ENCODE results near the gene STAM.

STAM gene

DNA sequence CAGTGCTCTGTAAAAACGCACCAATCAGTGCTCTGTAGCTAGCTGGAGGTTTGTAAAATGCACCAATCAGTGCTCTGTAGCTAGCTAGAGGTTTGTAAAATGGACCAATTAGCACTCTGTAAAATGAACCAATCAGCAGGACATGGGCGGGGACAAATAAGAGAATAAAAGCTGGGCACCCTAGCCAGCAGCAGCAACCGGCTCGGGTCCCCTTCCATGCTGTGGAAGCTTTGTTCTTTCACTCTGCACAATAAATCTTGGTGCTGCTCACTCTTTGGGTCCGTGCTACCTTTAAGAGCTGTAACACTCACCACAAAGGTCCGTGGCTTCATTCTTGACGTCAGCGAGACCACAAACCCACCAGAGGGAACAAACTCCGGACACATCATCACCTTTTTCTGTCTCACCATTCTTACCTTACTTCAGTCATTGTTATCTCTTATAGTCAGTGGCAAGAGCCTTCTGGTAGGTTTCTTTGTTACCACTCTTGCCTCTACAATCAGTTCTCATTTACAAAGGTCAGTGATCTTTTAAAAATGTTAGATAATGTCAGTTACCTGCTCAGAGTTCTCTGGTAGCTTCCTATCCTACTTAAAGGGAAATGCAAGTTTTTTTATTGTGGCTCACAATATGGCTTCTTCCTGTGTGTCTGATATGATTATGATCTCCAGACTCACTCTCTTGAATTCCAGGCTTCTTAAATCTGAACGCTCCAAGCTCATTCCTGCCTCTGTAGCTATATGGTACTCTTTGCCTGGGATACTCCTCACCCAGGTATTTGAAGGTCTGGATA, 4.5 kb downstream of the STAM start:
- DNase-seq, result peak; percentile 27 to 29

GRCh38 chr10:17649052-17649451, 5.1 kb downstream of the STAM start:
- DNase-seq, result no peak

- DNase-seq, result no peak
Observed at GRCh38 chr10:17649836-17650235, 5.9 kb downstream of the STAM start.

- DNase-seq, result no peak
Observed at GRCh38 chr10:17650416-17650815, 6.5 kb downstream of the STAM start.

DNA sequence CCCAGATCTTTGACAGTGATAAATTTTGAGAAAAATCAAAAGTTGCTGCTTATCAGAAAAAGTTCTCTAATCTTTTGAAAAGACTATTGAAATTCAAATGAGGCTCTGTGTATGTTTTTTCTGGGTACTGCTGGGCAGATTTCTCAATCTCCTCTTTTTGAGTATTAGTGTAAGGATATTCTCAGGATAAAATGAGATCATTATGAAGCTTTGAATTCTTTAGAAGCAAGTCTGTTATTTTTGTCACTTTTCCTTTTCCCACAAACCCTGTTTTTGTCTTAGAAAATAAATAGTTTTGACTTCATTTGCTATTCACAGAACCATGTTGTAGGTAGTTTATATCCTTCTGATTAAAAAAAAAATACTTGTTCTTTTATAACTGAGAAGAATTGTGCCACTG, 7.9 kb downstream of the STAM start:
- no peak for DNase-seq

- no peak for DNase-seq
Observed at GRCh38 chr10:17652585-17652984, 8.6 kb downstream of the STAM start.

DNA sequence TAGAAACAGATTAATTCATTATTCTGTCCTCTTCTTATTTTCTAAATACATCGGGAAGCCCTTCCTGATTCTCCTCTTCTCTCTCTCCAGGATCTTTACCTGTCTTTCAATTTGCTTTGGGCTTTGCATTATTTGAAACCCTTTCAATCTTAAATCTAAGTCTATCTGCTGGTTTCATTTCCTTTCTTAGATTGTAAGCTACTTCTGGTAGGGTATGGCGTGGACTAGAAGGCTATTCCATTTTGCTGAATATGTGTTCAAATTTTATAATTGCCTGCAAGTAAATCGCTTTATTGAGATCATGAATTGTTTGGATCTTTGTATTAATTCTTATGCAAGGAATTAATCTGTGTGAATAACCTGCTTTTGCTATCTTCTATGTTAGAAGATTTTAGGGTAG, 11.1 kb downstream of the STAM start:
- no peak for DNase-seq

- no peak for DNase-seq
Observed at GRCh38 chr10:17655567-17656146, 11.7 kb downstream of the STAM start.

DNA sequence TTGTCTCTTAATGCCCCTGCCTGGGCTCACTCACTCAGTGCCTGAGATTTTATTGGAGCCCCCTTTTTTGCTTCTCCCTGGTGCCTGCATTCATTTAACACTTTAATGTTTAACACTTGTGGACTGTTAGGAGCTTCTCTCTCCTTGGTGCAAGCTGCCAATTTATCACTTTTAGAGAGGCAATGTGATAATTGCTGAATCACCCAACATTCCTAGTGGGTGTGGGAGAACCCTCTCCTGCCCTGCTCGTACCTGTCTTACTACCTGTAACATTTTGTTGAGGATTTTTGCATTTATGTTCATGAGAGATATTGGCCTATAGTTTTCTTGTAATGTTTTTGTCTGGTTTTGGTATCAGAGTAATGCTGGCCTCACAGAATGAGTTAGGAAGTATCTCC, 13.2 kb downstream of the STAM start:
- no peak for DNase-seq

DNA sequence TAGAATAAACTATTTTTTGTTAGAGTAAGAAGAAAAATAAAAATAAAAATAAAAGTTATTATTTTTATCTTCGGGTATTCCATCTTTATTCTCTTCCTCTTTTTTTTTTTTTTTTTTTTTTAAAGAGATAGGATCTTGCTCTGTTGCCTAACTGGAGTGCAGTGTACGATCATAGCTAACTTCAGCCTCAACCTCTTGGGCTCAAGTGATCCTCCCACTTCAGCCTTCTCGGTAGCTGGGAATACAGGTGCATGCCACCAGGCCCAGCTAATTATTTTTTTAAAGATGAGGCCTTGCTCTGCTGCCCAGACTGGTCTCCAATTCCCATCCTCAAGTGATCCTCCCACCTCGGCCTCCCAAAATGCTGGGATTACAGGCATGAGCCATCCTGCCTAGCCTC, 15.4 kb downstream of the STAM start:
- DNase-seq, result no peak

- DNase-seq, result no peak
Observed at GRCh38 chr10:17660921-17661320, 17.0 kb downstream of the STAM start.

GRCh38 chr10:17661510-17661909, 17.6 kb downstream of the STAM start:
- no peak for DNase-seq

DNA sequence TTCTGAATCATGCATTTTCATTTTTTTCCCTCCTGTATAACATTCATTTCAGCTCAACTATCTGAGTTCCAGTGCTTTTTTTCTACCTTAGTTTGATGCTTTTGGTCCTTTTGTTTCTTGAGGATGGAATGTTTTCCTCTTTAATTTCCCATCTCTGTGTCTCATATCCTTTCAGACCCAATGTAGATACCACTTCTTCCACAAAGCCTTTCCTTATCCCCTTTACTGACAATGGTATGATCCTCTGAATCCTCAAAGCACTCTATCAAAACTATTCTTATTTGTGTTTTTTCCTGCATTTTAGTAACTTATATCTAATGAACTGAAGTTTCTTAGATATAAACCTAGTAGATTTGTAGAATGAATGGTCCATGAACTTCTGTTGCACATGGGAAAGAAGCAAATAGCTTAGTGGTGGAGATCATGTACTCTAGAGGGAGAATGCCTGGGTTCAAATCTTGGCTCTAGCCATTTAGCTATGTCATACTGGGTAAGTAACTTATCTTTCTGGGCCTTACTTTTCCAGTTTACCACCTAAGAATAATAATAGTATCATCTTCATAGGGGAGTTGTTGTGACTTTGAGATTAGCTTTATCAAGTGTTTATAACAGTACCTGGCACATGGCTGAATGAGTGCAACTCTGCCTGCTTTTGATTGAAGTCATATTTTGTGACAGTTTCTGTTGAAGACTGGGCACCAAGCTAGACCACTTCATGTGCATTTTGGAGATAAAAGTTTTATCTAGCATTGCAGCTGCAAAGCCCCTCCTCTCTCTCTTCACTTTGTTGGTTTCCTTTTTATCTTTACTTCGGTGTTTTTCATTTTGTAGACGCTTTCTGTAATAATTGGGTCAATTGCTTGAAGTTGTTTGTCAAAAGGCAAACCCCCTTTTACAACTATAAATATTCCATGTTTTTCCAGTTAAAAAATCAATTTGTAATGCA, 18.5 kb downstream of the STAM start:
- no peak for DNase-seq

DNA sequence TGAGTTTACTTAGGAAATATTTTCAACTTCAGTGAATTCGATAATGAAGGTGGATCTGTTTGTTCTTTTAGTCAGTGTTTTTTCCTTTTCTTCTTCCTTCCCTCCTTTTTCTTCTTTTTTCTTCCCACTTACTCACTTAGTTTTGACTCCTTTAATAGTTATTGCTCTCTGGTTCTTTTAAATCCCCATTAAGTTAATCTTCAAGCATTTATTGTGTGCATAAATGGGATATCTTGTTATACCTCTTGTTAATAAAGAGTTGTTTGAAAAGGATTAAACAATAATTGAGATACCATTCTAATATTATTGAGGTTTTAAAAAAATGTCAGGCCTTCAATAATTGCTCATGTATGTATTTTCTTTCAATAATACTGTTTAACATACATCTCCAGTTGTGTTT, 19.5 kb downstream of the STAM start:
- DNase-seq, result no peak

DNA sequence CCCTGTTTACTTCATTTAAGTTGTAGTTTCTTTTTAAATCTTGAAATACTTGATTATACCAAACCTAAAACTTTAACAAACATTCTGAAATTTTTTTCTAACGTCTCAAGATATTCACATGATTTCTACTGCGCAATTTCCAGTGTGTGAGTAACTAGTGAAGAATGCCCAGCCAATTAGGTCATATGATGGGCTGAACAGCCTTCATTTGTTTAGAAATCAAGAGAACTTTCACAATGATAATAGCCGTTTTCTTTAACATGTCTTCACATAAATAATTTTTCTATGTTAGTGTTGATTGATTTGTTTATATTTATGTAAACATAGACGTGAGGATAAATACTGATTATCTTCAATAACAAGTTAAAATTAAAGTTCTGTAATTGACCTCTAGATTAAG, 21.8 kb downstream of the STAM start:
- no peak for DNase-seq

DNA sequence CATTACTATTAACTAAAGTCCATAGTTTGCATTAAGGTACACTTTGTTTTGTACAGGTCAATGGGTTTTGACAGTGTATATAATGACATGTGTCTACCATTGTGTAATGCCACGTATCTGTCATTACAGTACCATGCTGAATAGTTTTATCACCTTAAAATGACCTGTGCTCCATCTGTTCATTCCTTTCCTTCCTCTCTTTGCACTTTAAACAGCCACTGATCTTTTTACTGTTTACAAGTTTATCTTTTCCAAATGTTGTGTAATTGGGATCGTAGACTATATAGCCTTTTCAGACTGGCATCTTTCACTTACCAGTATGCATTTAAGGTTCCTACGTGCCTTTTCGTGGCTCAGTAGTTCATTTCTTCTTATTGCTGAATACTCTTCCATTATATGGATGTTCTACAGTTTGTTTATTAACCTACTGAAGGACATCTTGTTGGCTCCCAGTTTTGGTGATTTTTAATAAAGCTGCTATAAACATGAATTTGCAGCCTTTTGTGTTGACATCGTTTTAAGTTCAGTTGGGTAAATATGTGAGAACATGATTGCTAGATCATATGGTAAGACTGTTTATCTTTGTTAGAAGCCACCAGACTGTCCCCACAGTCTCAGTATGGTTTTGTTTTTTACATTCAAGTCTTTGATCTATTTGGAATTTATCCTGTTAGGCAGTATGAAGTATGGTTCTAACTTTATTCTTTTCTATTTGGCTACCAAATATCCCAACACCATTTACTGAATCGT, 24.7 kb downstream of the STAM start:
- no peak for DNase-seq

DNA sequence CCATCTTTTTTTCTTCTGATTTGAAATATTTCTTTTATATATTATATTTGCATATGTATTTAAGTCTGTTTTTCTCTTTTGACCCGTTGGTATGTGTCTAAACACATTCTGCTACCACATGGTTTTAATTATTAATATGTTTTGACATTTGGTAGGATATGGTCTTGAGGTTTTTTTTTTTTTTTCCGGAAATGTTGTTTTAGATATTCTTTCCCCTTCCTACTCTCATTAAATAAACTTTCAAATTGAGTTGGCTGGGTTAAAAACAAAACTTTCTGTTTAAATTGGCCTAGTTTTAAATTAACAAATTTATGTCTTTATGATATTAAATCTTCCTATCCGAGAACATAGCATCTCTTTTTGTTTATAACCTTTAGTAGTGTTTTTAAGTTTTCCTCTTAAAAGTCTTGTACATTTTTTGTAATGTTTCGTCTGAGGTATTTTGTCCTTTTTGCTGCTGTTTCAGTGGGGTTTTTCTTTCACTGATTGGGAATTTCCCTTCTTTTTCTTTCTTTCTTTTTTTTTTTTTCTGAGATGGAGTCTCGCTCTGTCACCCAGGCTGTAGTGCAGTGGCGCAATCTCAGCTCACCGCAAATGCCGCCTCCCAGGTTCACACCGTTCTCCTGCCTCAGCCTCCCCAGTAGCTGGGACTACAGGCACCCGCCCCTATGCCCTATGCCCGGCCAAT, 25.4 kb downstream of the STAM start:
- no peak for DNase-seq

- no peak for DNase-seq
Observed at GRCh38 chr10:17671307-17671706, 27.4 kb downstream of the STAM start.

- no peak for DNase-seq
Observed at GRCh38 chr10:17673471-17674061, 29.6 kb downstream of the STAM start.

DNA sequence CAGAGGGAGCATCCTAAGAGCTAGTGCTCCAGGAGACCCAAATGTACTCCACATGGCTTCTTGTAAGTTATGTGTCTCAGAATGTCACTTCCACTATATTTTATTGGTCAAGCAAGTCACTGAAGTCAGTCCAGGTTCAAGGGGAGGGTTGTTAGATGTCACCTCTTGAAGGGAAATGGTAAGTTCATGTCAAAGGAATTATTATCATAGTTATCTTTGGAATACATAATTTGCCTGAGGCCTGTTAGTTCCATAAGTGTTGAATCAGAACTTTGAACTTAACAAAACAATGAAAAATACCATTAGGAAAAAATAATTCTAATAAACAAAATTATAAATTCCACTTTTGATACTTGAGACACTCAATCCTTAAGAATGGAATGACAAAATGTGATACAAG, 30.6 kb downstream of the STAM start:
- no peak for DNase-seq

- DNase-seq, result no peak
Observed at GRCh38 chr10:17675638-17676037, 31.7 kb downstream of the STAM start.

DNA sequence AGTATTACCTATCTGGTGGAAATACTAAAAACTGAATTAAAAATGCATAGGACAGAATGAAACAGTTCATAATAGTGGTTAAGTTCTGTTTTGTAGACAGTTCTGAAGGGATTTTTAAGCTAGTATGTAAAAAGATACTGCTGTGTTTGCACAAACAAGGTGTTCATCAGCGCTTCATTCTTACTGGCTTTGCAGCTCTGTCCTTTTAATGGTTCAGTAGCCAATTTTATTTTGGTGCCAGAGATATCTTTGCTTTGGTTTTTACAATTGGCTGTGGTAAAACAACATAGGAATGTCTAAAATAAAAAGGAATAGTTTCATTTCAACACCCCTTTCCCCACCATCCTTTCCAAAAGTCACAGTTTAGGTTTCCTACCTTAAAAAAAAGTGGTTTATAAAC, 33.0 kb downstream of the STAM start:
- no peak for DNase-seq

Data from stimulated activated CD4-positive, alpha-beta T cell treated with anti-CD3 and anti-CD28 coated beads, Interleukin-2, amount 100 ng/mL, for 48 hours (primary cell).